ENCODE results near the gene HID1. TPM values are rescaled to one million over a fixed set of nuclear protein-coding genes. Genes with fewer than 3 reads are reported as not detected.

Gene HID1
- total RNA-seq, 1 experiment from 2014 or later = 43.8 TPM

GRCh38 chr17:74986206-74986576 lies 13.6 kb upstream of the HID1 start:
- ATAC-seq = no peak
- no TSS peak for BruUV-seq (replicated peaks)

More at GRCh38 chr17:74986206-74986576, 13.6 kb upstream of the HID1 start:
- Histone ChIP-seq H4K20me1 (ENCODE audit: insufficient read depth) (no peaks in the 10 kb centered on the region), H3K4me1 (ENCODE audit: control insufficient read depth in 1 of 2, insufficient read depth in 2 of 2, low read length in 2 of 2) (peaks cover 41 to 57% of the 10 kb centered on the region in 2 experiments), H2AFZ (ENCODE audit: low read depth, low read length, poor library complexity, severe bottlenecking) (no peak overlapping the region), H3K27me3 (ENCODE audit: insufficient read depth, low read length) (no peaks in the 10 kb centered on the region), H3K9me2 (ENCODE audit: insufficient read depth) (no peaks in the 10 kb centered on the region), H3K9ac (ENCODE audit: low read length) (no peak overlapping the region), H3K9me3 (ENCODE audit: control insufficient read depth in 1 of 2, insufficient read depth in 1 of 2, low read depth in 1 of 2, low read length in 2 of 2) (no peaks in the 10 kb centered on the region), H3K36me3 (ENCODE audit: control insufficient read depth in 1 of 2, insufficient read depth in 2 of 2, low read length in 2 of 2) (no peaks in the 10 kb centered on the region), H3K79me2 (ENCODE audit: insufficient read depth, low read length) (peaks cover 22% of the 10 kb centered on the region; the same call in 1 of the 2 replicates), H3K27ac (ENCODE audit: low read depth, low read length) (no peak overlapping the region), H3K4me2 (ENCODE audit: low read length) (no peak overlapping the region), H3K4me3 (replicated peaks in 1 of 2; ENCODE audit: low read depth in 1 of 2, low read length in 2 of 2) (no peak overlapping the region)
- TF ChIP-seq CTCF (IDR thresholded peaks at IDR 0.05 in 2 of 3, conservative IDR thresholded peaks at IDR 0.05 in 1 of 3; ENCODE audit: borderline replicate concordance in 1 of 3, insufficient read depth in 1 of 3, low read depth in 2 of 3, low read length in 2 of 3) (no peak), EZH2 (IDR thresholded peaks at IDR 0.05) (no peak), TCF7L2 (IDR thresholded peaks at IDR 0.05; ENCODE audit: borderline replicate concordance, extremely low read depth, insufficient read depth, insufficient read length) (no peak)
- RAD21 ChIA-PET (ENCODE audit: low non-redundant PET in 1 of 2, low total read pairs in 2 of 2, uncharacterized antibody in 2 of 2, unreplicated experiment in 2 of 2) = no interaction called here
- POLR2A ChIA-PET = no interaction called here
- DNase-seq (ENCODE audit: low read depth, low spot score) = no peak
- intact Hi-C loops (cut with micrococcal nuclease) = no loop called here
- CTCF ChIA-PET = no interaction called here
